OCI-LY1 (cell line): ENCODE results near the gene AAK1.

Experiments used
- H2AFZ ChIP-seq: fragments of 200-600 bp; sonication (generic), shearing (Covaris generic); 2 replicates; pipeline ENCODE4 v1.6.0; 2014; ENCODE audit warnings: antibody characterized with exemption, mild to moderate bottlenecking, low read length
- H3F3A ChIP-seq: fragments of 200-600 bp; sonication (generic), shearing (Covaris generic); 2 replicates; pipeline ENCODE4 v1.6.0; 2014; ENCODE audit warnings: mild to moderate bottlenecking, antibody characterized with exemption, low read length, moderate library complexity; ENCODE audit not compliant: insufficient read depth
- H3K27ac ChIP-seq: fragments of 200-600 bp; sonication (generic); 2 replicates; pipeline ENCODE4 v1.5.1; 2014; ENCODE audit warnings: low read length, mixed run types, mild to moderate bottlenecking, low read depth; ENCODE audit not compliant: poor library complexity, severe bottlenecking
- H3K27me3 ChIP-seq: fragments of 200-600 bp; sonication (generic); 2 replicates; pipeline ENCODE4 v1.6.0; 2014; ENCODE audit warnings: antibody characterized with exemption, mild to moderate bottlenecking, low read length, moderate library complexity; ENCODE audit not compliant: insufficient read depth
- H3K36me3 ChIP-seq: fragments of 200-600 bp; sonication (generic); 2 replicates; pipeline ENCODE4 v1.6.1; 2014; ENCODE audit warnings: mild to moderate bottlenecking, antibody characterized with exemption, low read length, moderate library complexity, mixed read lengths; ENCODE audit not compliant: insufficient read depth
- H3K4me1 ChIP-seq: fragments of 200-600 bp; sonication (generic); 2 replicates; pipeline ENCODE4 v1.5.1; 2014; ENCODE audit warnings: mild to moderate bottlenecking, low read length, moderate library complexity; ENCODE audit not compliant: insufficient read depth, severe bottlenecking
- H3K4me2 ChIP-seq: fragments of 200-600 bp; sonication (generic), shearing (Covaris generic); 2 replicates; pipeline ENCODE4 v1.6.1; 2014; ENCODE audit warnings: low read length
- H3K4me3 ChIP-seq: fragments of 200-600 bp; sonication (generic); 2 replicates; pipeline ENCODE4 v1.5.1; 2014; ENCODE audit warnings: low read length, low read depth, mild to moderate bottlenecking, mixed read lengths; ENCODE audit not compliant: poor library complexity, severe bottlenecking
- H3K79me2 ChIP-seq: fragments of 200-600 bp; shearing (Covaris generic); 2 replicates; pipeline ENCODE4 v1.6.1; 2016; ENCODE audit warnings: mixed run types, low read length, mixed read lengths; ENCODE audit not compliant: insufficient read depth
- H3K9ac ChIP-seq: fragments of 200-600 bp; sonication (generic), shearing (Covaris generic); 2 replicates; pipeline ENCODE4 v1.6.1; 2014; ENCODE audit warnings: mild to moderate bottlenecking, low read length, mixed read lengths
- H3K9me2 ChIP-seq: fragments of 200-600 bp; sonication (generic), shearing (Covaris generic); 2 replicates; pipeline ENCODE4 v1.6.1; 2014; ENCODE audit warnings: low read depth, mild to moderate bottlenecking, low read length, mixed read lengths
- H3K9me3 ChIP-seq: fragments of 200-600 bp; shearing (Covaris generic); 2 replicates; pipeline ENCODE4 v1.6.1; 2014; ENCODE audit warnings: low read length, mixed read lengths
- H4K20me1 ChIP-seq: fragments of 200-600 bp; sonication (generic), shearing (Covaris generic); 2 replicates; pipeline ENCODE4 v1.6.0; 2016; ENCODE audit warnings: mild to moderate bottlenecking, low read length; ENCODE audit not compliant: insufficient read depth
- EZH2 ChIP-seq: fragments of 200-600 bp; sonication (generic), shearing (Covaris generic); IDR thresholded peaks from 2 replicates; pipeline ENCODE4 v1.8.0; 2017; ENCODE audit warnings: borderline replicate concordance, mixed run types, mild to moderate bottlenecking, antibody characterized with exemption, low read length, moderate library complexity, mixed read lengths
- TF ChIP-seq, protein P1 (sequence below): fragments of 200-600 bp; sonication (generic), shearing (Covaris generic); IDR thresholded peaks from 2 replicates; pipeline ENCODE4 v1.5.1; 2017; ENCODE audit warnings: mild to moderate bottlenecking, antibody characterized with exemption, low read length, moderate library complexity, mixed read lengths

AAK1 gene

DNA sequence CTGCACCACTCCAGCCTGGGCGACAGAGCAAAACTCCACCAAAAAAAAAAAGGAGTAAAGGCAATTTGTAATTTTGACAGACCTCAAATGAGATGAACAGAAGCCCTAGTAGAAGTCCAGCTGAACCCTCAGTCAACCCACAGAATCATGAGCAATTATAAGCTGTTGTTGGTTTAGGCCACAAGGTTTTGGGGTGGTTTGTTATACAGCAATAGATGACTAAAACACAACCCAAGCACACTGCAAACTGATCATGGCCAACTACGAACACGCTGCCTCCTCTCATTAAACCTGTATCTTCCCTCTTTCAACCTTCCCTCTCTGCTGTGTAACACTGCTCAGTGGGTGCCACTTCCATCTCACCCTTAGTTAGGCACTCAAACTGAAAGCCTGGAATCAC is 22.1 kb downstream of the AAK1 start:
- Histone ChIP-seq H3K27ac (no peak overlapping the region), H3K4me3 (no peak overlapping the region), H3K9me3 (no peaks in the 10 kb centered on the region), H2AFZ (no peak overlapping the region), H3K4me2 (no peak overlapping the region), H3K36me3 (peaks cover 5% of the 10 kb centered on the region), H3K79me2 (0 out of 2 replicates have a peak, but pooled peaks cover 6% of the 10 kb centered on the region), H3K9ac (no peak overlapping the region), H3F3A (no peaks in the 10 kb centered on the region), H3K4me1 (no peaks in the 10 kb centered on the region), H3K27me3 (no peaks in the 10 kb centered on the region), H3K9me2 (no peaks in the 10 kb centered on the region), H4K20me1 (no peaks in the 10 kb centered on the region)
- TF ChIP-seq EZH2: no peak
- TF ChIP-seq, protein P1, sequence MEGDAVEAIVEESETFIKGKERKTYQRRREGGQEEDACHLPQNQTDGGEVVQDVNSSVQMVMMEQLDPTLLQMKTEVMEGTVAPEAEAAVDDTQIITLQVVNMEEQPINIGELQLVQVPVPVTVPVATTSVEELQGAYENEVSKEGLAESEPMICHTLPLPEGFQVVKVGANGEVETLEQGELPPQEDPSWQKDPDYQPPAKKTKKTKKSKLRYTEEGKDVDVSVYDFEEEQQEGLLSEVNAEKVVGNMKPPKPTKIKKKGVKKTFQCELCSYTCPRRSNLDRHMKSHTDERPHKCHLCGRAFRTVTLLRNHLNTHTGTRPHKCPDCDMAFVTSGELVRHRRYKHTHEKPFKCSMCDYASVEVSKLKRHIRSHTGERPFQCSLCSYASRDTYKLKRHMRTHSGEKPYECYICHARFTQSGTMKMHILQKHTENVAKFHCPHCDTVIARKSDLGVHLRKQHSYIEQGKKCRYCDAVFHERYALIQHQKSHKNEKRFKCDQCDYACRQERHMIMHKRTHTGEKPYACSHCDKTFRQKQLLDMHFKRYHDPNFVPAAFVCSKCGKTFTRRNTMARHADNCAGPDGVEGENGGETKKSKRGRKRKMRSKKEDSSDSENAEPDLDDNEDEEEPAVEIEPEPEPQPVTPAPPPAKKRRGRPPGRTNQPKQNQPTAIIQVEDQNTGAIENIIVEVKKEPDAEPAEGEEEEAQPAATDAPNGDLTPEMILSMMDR: no peak

DNA sequence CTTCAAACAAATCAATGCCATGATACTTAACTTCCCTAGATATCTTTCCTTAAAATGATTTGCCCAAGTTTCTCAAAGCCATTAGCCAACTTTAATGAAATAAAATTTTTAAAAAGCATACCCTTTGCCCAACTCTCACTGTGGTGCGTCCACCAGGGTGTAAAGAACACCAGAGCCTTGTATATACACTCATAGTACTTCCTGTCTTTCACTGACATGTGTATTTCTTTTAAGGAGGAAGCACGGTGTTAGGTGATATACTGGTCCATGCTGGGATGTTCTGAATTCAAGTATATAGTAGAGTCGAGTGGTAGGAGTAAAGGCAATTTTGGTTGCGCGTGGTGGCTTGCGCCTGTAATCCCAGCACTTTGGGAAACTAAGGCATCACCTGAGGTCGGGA is 22.7 kb downstream of the AAK1 start:
- Histone ChIP-seq H3K27me3 (no peaks in the 10 kb centered on the region), H4K20me1 (no peaks in the 10 kb centered on the region), H3K36me3 (peaks cover 5% of the 10 kb centered on the region), H3K4me1 (no peaks in the 10 kb centered on the region), H3K27ac (no peak overlapping the region), H3K9me3 (no peaks in the 10 kb centered on the region), H3K79me2 (0 out of 2 replicates have a peak, but pooled peaks cover 6% of the 10 kb centered on the region), H3F3A (no peaks in the 10 kb centered on the region), H3K9ac (no peak overlapping the region), H3K9me2 (no peaks in the 10 kb centered on the region), H3K4me3 (no peak overlapping the region), H3K4me2 (no peak overlapping the region), H2AFZ (no peak overlapping the region)
- no peak for TF ChIP-seq EZH2
- TF ChIP-seq, protein P1: no peak

DNA sequence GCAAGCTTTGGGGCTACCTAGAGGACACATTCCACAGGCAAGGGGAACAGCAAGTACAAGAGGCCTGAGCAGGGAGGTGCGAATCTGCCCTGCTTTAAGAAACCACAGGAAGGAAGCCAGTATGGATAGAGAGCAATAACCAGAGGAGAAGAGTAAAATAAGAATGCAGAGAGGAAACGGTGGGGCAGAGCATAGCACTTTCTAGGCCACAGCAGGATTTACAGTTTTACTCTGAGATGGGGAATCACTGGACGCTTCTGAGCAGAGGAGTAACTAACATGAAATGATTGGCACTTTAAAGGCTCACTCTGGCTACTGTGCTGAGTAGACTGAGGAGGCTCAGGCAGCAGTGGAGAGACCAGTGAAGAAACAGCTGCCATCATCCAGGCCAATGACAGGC is 23.8 kb downstream of the AAK1 start:
- Histone ChIP-seq H3K9me2 (no peaks in the 10 kb centered on the region), H4K20me1 (no peaks in the 10 kb centered on the region), H3K27me3 (no peaks in the 10 kb centered on the region), H3K4me3 (no peak overlapping the region), H3K9me3 (no peaks in the 10 kb centered on the region), H3K79me2 (0 out of 2 replicates have a peak, but pooled peaks cover under 1% of the 10 kb centered on the region), H2AFZ (no peak overlapping the region), H3K36me3 (peaks cover 5% of the 10 kb centered on the region), H3F3A (no peaks in the 10 kb centered on the region), H3K27ac (no peak overlapping the region), H3K4me2 (no peak overlapping the region), H3K4me1 (no peaks in the 10 kb centered on the region), H3K9ac (no peak overlapping the region)
- no peak for TF ChIP-seq EZH2
- TF ChIP-seq, protein P1: no peak
